KMS-11 (cell line): Measurements from ENCODE around the gene SPAG17.

ENCODE experiments used
- H2AFZ ChIP-seq: fragments of 200-600 bp; sonication (generic); 2 replicates; pipeline ENCODE4 v1.6.1; 2016; ENCODE audit warnings: antibody characterized with exemption, mixed run types, low read depth
- H3K27ac ChIP-seq: fragments of 200-600 bp; sonication (generic); 2 replicates; pipeline ENCODE4 v1.6.1; 2016; ENCODE audit warnings: mild to moderate bottlenecking, mixed run types
- H3K27me3 ChIP-seq: fragments of 200-600 bp; sonication (generic); 2 replicates; pipeline ENCODE4 v1.6.1; 2017; ENCODE audit warnings: mild to moderate bottlenecking, low read depth, mixed run types, moderate library complexity; ENCODE audit not compliant: insufficient read depth
- H3K36me3 ChIP-seq: fragments of 200-600 bp; sonication (generic); 2 replicates; pipeline ENCODE4 v1.6.1; 2017; ENCODE audit warnings: mild to moderate bottlenecking, mixed run types; ENCODE audit not compliant: insufficient read depth
- H3K4me1 ChIP-seq: fragments of 200-600 bp; sonication (generic); 2 replicates; pipeline ENCODE4 v1.6.1; 2016; ENCODE audit warnings: mild to moderate bottlenecking, low read depth, mixed run types; ENCODE audit not compliant: poor library complexity, severe bottlenecking
- H3K4me2 ChIP-seq: fragments of 200-600 bp; sonication (generic); 2 replicates; pipeline ENCODE4 v1.7.0; 2016; ENCODE audit warnings: mild to moderate bottlenecking, mixed run types
- H3K4me3 ChIP-seq: fragments of 200-600 bp; sonication (generic); IDR thresholded peaks from 2 replicates; pipeline ENCODE4 v1.6.1; 2017; ENCODE audit warnings: low read depth, low read length, mixed read lengths; ENCODE audit not compliant: insufficient read depth
- H3K79me2 ChIP-seq: fragments of 200-600 bp; sonication (generic); 2 replicates; pipeline ENCODE4 v1.6.1; 2016; ENCODE audit warnings: low read depth, mixed run types; ENCODE audit not compliant: insufficient read depth
- H3K9ac ChIP-seq: fragments of 200-600 bp; sonication (generic); 2 replicates; pipeline ENCODE4 v1.6.1; 2016; ENCODE audit warnings: mild to moderate bottlenecking, mixed run types
- H4K20me1 ChIP-seq: fragments of 200-600 bp; sonication (generic); 2 replicates; pipeline ENCODE4 v1.6.1; 2016; ENCODE audit warnings: mild to moderate bottlenecking, mixed run types; ENCODE audit not compliant: insufficient read depth
- CTCF ChIP-seq: fragments of 200-600 bp; sonication (generic); conservative IDR thresholded peaks from 2 replicates; pipeline ENCODE4 v1.6.1; 2017; ENCODE audit warnings: low read depth, mild to moderate bottlenecking, antibody characterized with exemption, low read length, moderate library complexity, mixed read lengths

Gene SPAG17

GRCh38 chr1:118122234-118123004, 62.6 kb downstream of the SPAG17 start:
- Histone ChIP-seq H4K20me1 (no peaks in the 10 kb centered on the region), H3K36me3 (no peaks in the 10 kb centered on the region), H3K9ac (no peak overlapping the region), H3K27ac (no peak overlapping the region), H2AFZ (no peak overlapping the region), H3K27me3 (no peaks in the 10 kb centered on the region), H3K4me1 (no peaks in the 10 kb centered on the region), H3K4me2 (no peak overlapping the region), H3K79me2 (no peaks in the 10 kb centered on the region), H3K4me3 (no peak overlapping the region)
- no peak for TF ChIP-seq CTCF

DNA sequence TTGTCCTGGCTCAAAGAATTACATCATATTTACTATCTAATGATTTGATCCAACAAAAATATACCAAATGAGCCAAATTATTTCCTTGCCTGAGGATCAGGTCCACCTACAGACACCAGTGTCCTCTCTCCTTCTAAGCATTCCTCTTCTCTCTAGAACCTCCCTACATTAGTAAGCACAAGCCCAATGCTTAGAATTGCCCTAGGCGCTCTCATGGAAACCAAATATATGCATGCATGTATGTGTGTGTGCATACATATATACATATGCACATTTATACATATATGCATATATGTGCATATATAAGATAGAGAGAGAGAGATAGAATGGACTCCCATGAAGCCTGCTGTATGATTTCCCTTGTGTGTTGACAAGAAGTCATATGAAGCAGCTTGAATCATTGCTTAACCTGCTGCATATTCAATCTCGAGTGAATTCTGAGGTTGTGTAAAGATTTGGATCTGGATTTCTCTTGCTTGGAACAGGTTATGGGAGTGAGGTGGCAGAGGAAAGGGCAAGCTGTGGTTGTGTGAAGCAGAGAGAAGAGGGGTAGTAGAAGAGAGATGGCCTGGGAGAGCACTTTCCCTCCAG, 66.1 kb downstream of the SPAG17 start:
- Histone ChIP-seq H3K79me2 (no peaks in the 10 kb centered on the region), H3K4me3 (no peak overlapping the region), H3K36me3 (no peaks in the 10 kb centered on the region), H3K27me3 (no peaks in the 10 kb centered on the region), H3K27ac (no peak overlapping the region), H2AFZ (no peak overlapping the region), H3K4me1 (no peaks in the 10 kb centered on the region), H3K9ac (no peak overlapping the region), H3K4me2 (no peak overlapping the region), H4K20me1 (no peaks in the 10 kb centered on the region)
- TF ChIP-seq CTCF, result no peak

GRCh38 chr1:118118469-118118868, 66.6 kb downstream of the SPAG17 start:
- no peaks in the 10 kb centered on the region for H3K4me1 ChIP-seq
- H4K20me1 ChIP-seq, result no peaks in the 10 kb centered on the region
- H3K79me2 ChIP-seq, result no peaks in the 10 kb centered on the region
- no peak overlapping the region for H3K4me3 ChIP-seq
- no peak overlapping the region for H3K4me2 ChIP-seq
- no peak for TF ChIP-seq CTCF
- H3K27me3 ChIP-seq, result no peaks in the 10 kb centered on the region
- no peak overlapping the region for H3K27ac ChIP-seq
- H3K9ac ChIP-seq, result no peak overlapping the region
- H3K36me3 ChIP-seq, result no peaks in the 10 kb centered on the region
- no peak overlapping the region for H2AFZ ChIP-seq

- H3K79me2 ChIP-seq, result no peaks in the 10 kb centered on the region
- H3K4me1 ChIP-seq, result no peaks in the 10 kb centered on the region
- no peak overlapping the region for H3K4me3 ChIP-seq
- no peaks in the 10 kb centered on the region for H4K20me1 ChIP-seq
- no peak overlapping the region for H3K4me2 ChIP-seq
- no peaks in the 10 kb centered on the region for H3K36me3 ChIP-seq
- no peak for TF ChIP-seq CTCF
- H3K27ac ChIP-seq, result no peak overlapping the region
- no peak overlapping the region for H2AFZ ChIP-seq
- H3K9ac ChIP-seq, result no peak overlapping the region
- no peaks in the 10 kb centered on the region for H3K27me3 ChIP-seq
These were observed 67.5 kb downstream of the SPAG17 start for GRCh38 chr1:118117521-118117920.
